BJ (cell line): ENCODE data around the gene NFIA. TPM values are rescaled to one million over a fixed set of nuclear protein-coding genes. Genes with fewer than 3 reads are reported as not detected.

Experiments
- CTCF ChIA-PET: fragments of 350-600 bp; formaldehyde crosslinking; extraction: SDS; loops from one replicate; lab custom pipeline; 2021; ENCODE audit warnings: antibody characterized with exemption, inconsistent platforms; lab: Yijun Ruan, JAX
- POLR2A ChIA-PET: fragments of 300-600 bp; sonication (Branson Sonifier 250); formaldehyde crosslinking; extraction: SDS; loops from one replicate; lab custom pipeline; 2021; ENCODE audit warnings: antibody characterized with exemption; lab: Charles Lee
- DNase-seq: peaks from one replicate; pipeline ENCODE4 v3.0.0-alpha.2; 2011; ENCODE audit warnings: low read depth
- H3K27me3 ChIP-seq: 2 replicates; pipeline ENCODE4 v1.6.0; 2011; ENCODE audit warnings: low read length; ENCODE audit not compliant: control insufficient read depth, insufficient read depth
- H3K36me3 ChIP-seq: 2 replicates; pipeline ENCODE4 v1.5.1; 2011; ENCODE audit warnings: low read length; ENCODE audit not compliant: control insufficient read depth, insufficient read depth
- H3K4me3 ChIP-seq: 2 replicates; pipeline ENCODE4 v1.5.1; 2011; ENCODE audit warnings: low read depth, mild to moderate bottlenecking, control low read depth, low read length
- polyA plus RNA-seq: library from polyadenylated mRNA; depleted of rRNA; stranded (reverse); fragments of >200 nt; gene quantifications from 2 replicates; pipeline ENCODE4 v1.2.3, GENCODE V29; 2011
- TF ChIP-seq, protein P1 (sequence below): IDR thresholded peaks from 2 replicates; pipeline ENCODE4 v1.5.1; 2011; ENCODE audit warnings: low read depth, mild to moderate bottlenecking, control low read depth, inconsistent platforms, low read length, moderate library complexity; ENCODE audit not compliant: insufficient read depth

NFIA gene
- polyA plus RNA-seq, 1 experiment = 4.5 TPM

GRCh38 chr1:61504852-61505390, 422.6 kb downstream of the NFIA start:
- Histone ChIP-seq H3K27me3 (no peaks in the 10 kb centered on the region), H3K36me3 (no peaks in the 10 kb centered on the region), H3K4me3 (no peak overlapping the region)
- CTCF ChIA-PET = no interaction called here
- POLR2A ChIA-PET = no interaction called here
- no peak for DNase-seq
- TF ChIP-seq, protein P1, sequence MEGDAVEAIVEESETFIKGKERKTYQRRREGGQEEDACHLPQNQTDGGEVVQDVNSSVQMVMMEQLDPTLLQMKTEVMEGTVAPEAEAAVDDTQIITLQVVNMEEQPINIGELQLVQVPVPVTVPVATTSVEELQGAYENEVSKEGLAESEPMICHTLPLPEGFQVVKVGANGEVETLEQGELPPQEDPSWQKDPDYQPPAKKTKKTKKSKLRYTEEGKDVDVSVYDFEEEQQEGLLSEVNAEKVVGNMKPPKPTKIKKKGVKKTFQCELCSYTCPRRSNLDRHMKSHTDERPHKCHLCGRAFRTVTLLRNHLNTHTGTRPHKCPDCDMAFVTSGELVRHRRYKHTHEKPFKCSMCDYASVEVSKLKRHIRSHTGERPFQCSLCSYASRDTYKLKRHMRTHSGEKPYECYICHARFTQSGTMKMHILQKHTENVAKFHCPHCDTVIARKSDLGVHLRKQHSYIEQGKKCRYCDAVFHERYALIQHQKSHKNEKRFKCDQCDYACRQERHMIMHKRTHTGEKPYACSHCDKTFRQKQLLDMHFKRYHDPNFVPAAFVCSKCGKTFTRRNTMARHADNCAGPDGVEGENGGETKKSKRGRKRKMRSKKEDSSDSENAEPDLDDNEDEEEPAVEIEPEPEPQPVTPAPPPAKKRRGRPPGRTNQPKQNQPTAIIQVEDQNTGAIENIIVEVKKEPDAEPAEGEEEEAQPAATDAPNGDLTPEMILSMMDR = no peak

DNA sequence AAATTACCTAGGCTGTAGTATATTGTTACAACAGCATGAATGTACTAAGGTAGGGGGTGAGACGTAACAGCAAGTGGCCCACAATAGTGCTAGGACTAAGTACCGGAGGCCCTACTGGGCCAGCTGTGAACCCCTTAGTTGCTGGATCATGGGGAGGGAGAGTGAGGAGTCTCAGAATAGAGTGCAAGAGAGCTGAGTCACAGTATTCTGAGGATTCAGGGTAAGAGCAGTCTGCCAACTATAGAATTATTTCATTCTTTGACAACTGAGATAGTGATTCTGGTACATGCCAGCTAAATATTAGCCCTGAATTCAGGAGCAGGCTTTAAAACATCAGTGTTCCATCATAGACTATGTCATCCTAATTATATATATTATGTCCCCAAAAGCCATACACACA, 423.9 kb downstream of the NFIA start:
- TF ChIP-seq, protein P1 = no peak
- ChIA-PET CTCF (interaction anchor here (1.1 kb wide), 1 partner anchor 527 kb away, joined by 3 read pairs; no protein-coding TSS in a partner anchor), POLR2A (no interaction called here)
- H3K36me3 ChIP-seq = no peaks in the 10 kb centered on the region
- no peak overlapping the region for H3K4me3 ChIP-seq
- DNase-seq = no peak
- H3K27me3 ChIP-seq = 0 out of 2 replicates have a peak, but pooled peaks cover under 1% of the 10 kb centered on the region

DNA sequence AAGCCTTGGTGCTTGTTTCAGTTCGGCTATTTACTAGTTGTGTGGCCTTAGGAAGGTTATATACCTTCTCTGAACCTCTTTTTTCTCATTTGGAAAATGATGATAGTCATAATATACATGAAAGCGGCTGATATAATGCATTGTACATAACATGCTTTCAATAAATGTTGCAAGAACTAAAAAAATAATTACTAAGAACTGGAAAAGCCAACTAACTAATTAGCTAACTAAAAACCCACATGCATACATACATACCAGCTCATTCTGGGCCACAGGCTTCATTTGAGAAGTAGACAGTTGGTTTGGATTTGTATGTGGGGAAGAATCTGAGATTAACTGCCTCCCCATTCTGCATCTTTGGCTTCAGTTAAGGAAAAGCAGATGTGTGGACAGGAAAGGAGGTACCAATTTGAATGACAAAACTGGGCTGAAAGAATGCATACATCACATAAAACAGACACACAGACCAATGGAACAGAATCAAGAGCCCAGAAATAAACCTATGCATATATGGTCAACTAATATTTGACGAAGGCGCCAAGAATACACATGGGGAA, 424.7 kb downstream of the NFIA start:
- CTCF ChIA-PET = interaction anchor here (1.1 kb wide), 1 partner anchor 527 kb away, joined by 3 read pairs; no protein-coding TSS in a partner anchor
- POLR2A ChIA-PET = no interaction called here

More for the DNA sequence above, 424.7 kb downstream of the NFIA start:
- Histone ChIP-seq H3K27me3 (0 out of 2 replicates have a peak, but pooled peaks cover 2% of the 10 kb centered on the region), H3K4me3 (no peak overlapping the region), H3K36me3 (no peaks in the 10 kb centered on the region)
- TF ChIP-seq, protein P1 = no peak
- DNase-seq = no peak
